H1 (cell line): ENCODE data around the gene U2AF1L4. TPM values are rescaled to one million over a fixed set of nuclear protein-coding genes. Genes with fewer than 3 reads are reported as not detected.

ENCODE experiments used
- FOSL1 ChIP-seq: IDR thresholded peaks from 2 replicates; pipeline ENCODE4 v1.6.1; 2011; ENCODE audit warnings: mild to moderate bottlenecking, low read depth, low read length, moderate library complexity; ENCODE audit not compliant: insufficient read depth
- GABPA ChIP-seq: IDR thresholded peaks from 2 replicates; pipeline ENCODE4 v1.6.1; 2011; ENCODE audit warnings: mild to moderate bottlenecking, low read length, moderate library complexity, borderline replicate concordance; ENCODE audit not compliant: insufficient read depth
- NANOG ChIP-seq: IDR thresholded peaks from 2 replicates; pipeline ENCODE4 v1.6.1; 2011; ENCODE audit warnings: low read length, low read depth, mild to moderate bottlenecking, inconsistent platforms; ENCODE audit not compliant: insufficient read depth, poor library complexity, severe bottlenecking
- RXRA ChIP-seq: IDR thresholded peaks from 2 replicates; pipeline ENCODE4 v1.6.1; 2011; ENCODE audit warnings: low read depth, mild to moderate bottlenecking, low read length, moderate library complexity; ENCODE audit not compliant: insufficient read depth
- TEAD4 ChIP-seq: IDR thresholded peaks from 2 replicates; pipeline ENCODE4 v1.6.1; 2012; ENCODE audit warnings: low read depth, low read length, inconsistent platforms, mixed read lengths
- polyA plus RNA-seq, 7 experiments: library from polyadenylated mRNA; depleted of rRNA in 3 of 7; stranded (reverse) in 5 of 7; unstranded in 2 of 7; fragments of >200 nt in 5 of 7; fragments of 200-250 nt in 2 of 7; gene quantifications; 1 replicate in 5 of 7; 2 replicates in 1 of 7; 4 replicates in 1 of 7; pipeline versions ENCODE4 v1.2.1 to v1.2.3, GENCODE V29; 2011 to 2013; ENCODE audit warnings: missing spikeins in 2 of 7, mixed read lengths in 2 of 7
- total RNA-seq: library from RNA; stranded (reverse); fragmentation: NEBNext Ultra II Directional; extraction: Animal tissue kit (Norgen Biotek cat#: 25700); gene quantifications from 2 replicates; pipeline ENCODE4 v1.2.1, GENCODE V29; 2021

The U2AF1L4 gene
- total and polyA plus RNA-seq, 2 of the 8 experiments (the other 6 are each of a cell fraction or from before 2014, with no cell fraction given) = 15.1 to 32.7 TPM

- no peak for TF ChIP-seq RXRA
- no peak for TF ChIP-seq GABPA
- TF ChIP-seq FOSL1 = no peak
- no peak for TF ChIP-seq NANOG
- no peak for TF ChIP-seq TEAD4
- TF ChIP-seq, all 59 proteins: peak for 0
These were observed 23.8 kb downstream of the U2AF1L4 start (continued) for GRCh38 chr19:35721374-35721773.
